GM12878 (cell line): ENCODE results near the gene USP15. TPM values are rescaled to one million over a fixed set of nuclear protein-coding genes. Genes with fewer than 3 reads are reported as not detected.

Experiments used
- ASH2L ChIP-seq: fragments of 300-600, 200-600 bp; sonication (generic); IDR thresholded peaks from 2 replicates; pipeline ENCODE4 v1.6.1; 2017; ENCODE audit warnings: low read depth, mild to moderate bottlenecking, borderline replicate concordance
- ESRRA ChIP-seq: IDR thresholded peaks from 2 replicates; pipeline ENCODE4 v1.6.1; 2012; ENCODE audit warnings: mild to moderate bottlenecking, low read length, improper control_type of control experiment
- FOXM1 ChIP-seq: IDR thresholded peaks from 2 replicates; pipeline ENCODE4 v1.6.1; 2012; ENCODE audit warnings: low read depth, mild to moderate bottlenecking, inconsistent platforms, low read length, moderate library complexity
- GATAD2B ChIP-seq: fragments of 450-650 bp; conservative IDR thresholded peaks from 2 replicates; pipeline ENCODE4 v1.6.1; 2017; ENCODE audit warnings: low read depth, mild to moderate bottlenecking, moderate library complexity
- HDAC2 ChIP-seq: fragments of 200-600 bp; sonication (generic); IDR thresholded peaks from 2 replicates; pipeline ENCODE4 v1.6.1; 2017
- JUNB ChIP-seq: IDR thresholded peaks from 2 replicates; pipeline ENCODE4 v1.6.1; 2016; ENCODE audit warnings: antibody characterized with exemption, mild to moderate bottlenecking
- MTA3 ChIP-seq: IDR thresholded peaks from 2 replicates; pipeline ENCODE4 v1.6.1; 2012; ENCODE audit warnings: low read length, inconsistent platforms, borderline replicate concordance
- MYC ChIP-seq: IDR thresholded peaks from 2 replicates; pipeline ENCODE4 v1.6.1; 2011; ENCODE audit warnings: mild to moderate bottlenecking, low read length, moderate library complexity, inconsistent platforms; ENCODE audit not compliant: insufficient read depth, insufficient replicate concordance, insufficient read length, severe bottlenecking
- NFIC ChIP-seq: IDR thresholded peaks from 2 replicates; pipeline ENCODE4 v1.6.1; 2012; ENCODE audit warnings: low read depth, mild to moderate bottlenecking, inconsistent platforms, low read length, moderate library complexity
- NFYA ChIP-seq: IDR thresholded peaks from 2 replicates; pipeline ENCODE4 v1.6.1; 2011; ENCODE audit warnings: low read depth, mild to moderate bottlenecking, low read length, improper control_type of control experiment, borderline replicate concordance
- NFYB ChIP-seq: IDR thresholded peaks from 2 replicates; pipeline ENCODE4 v1.6.1; 2011; ENCODE audit warnings: low read depth, mild to moderate bottlenecking, low read length, improper control_type of control experiment, moderate library complexity; ENCODE audit not compliant: insufficient read depth
- NR2F1 ChIP-seq: fragments of 450-650 bp; conservative IDR thresholded peaks from 2 replicates; pipeline ENCODE4 v1.6.1; 2017; ENCODE audit warnings: mild to moderate bottlenecking
- POU2F2 ChIP-seq: IDR thresholded peaks from 3 replicates; pipeline ENCODE4 v1.6.1; 2011; ENCODE audit warnings: low read depth, mild to moderate bottlenecking, low read length, borderline replicate concordance
- SMC3 ChIP-seq: IDR thresholded peaks from 2 replicates; pipeline ENCODE4 v1.6.1; 2011; ENCODE audit warnings: low read length, improper control_type of control experiment, borderline replicate concordance
- SP1 ChIP-seq: IDR thresholded peaks from one replicate; pipeline ENCODE4 v1.6.1; 2011; ENCODE audit warnings: low read depth, low read length
- STAT1 ChIP-seq: fragments of 450-650 bp; conservative IDR thresholded peaks from 2 replicates; pipeline ENCODE4 v1.6.1; 2014; ENCODE audit warnings: antibody characterized with exemption, mild to moderate bottlenecking
- STAT3 ChIP-seq: IDR thresholded peaks from 2 replicates; pipeline ENCODE4 v1.6.1; 2011; ENCODE audit warnings: low read depth, low read length, improper control_type of control experiment
- SUZ12 ChIP-seq: fragments of 200-600 bp; sonication (generic); IDR thresholded peaks from one replicate; pipeline ENCODE4 v1.6.1; 2018; ENCODE audit warnings: antibody characterized with exemption, mild to moderate bottlenecking; ENCODE audit not compliant: unreplicated experiment
- TAF1 ChIP-seq: IDR thresholded peaks from 2 replicates; pipeline ENCODE4 v1.6.1; 2011; ENCODE audit warnings: mild to moderate bottlenecking, low read depth, low read length, borderline replicate concordance
- YY1 ChIP-seq: IDR thresholded peaks from 2 replicates; pipeline ENCODE4 v1.6.1; 2011; ENCODE audit warnings: low read depth, mild to moderate bottlenecking, low read length
- ZBTB33 ChIP-seq: fragments of 450-650 bp; IDR thresholded peaks from 2 replicates; pipeline ENCODE4 v1.6.1; 2017; ENCODE audit warnings: mild to moderate bottlenecking
- ZNF24 ChIP-seq: fragments of 450-650 bp; IDR thresholded peaks from 2 replicates; pipeline ENCODE4 v1.6.1; 2017; ENCODE audit warnings: antibody characterized with exemption, mild to moderate bottlenecking
- polyA plus RNA-seq, 11 experiments: library from polyadenylated mRNA; depleted of rRNA in 4 of 11; unstranded in 6 of 11; stranded (reverse) in 5 of 11; fragments of >200 nt; fragmentation: Nextera tagmentation in 4 of 11; fragmentation: Illumina TruSeq in 1 of 11; extraction: Ambion mirVana in 4 of 11; extraction: Trizol in 1 of 11; gene quantifications; 1 replicate in 1 of 11; 2 replicates in 10 of 11; pipeline versions ENCODE4 v1.2.1 to v1.2.3, GENCODE V29; 2011 to 2016; ENCODE audit warnings: inconsistent platforms in 2 of 11, missing spikeins in 2 of 11, low read depth in 1 of 11
- total RNA-seq, 4 experiments: library from RNA; depleted of rRNA in 3 of 4; stranded (reverse); fragments of >200 nt in 3 of 4; fragmentation: Illumina TruSeq in 1 of 4; extraction: Trizol in 1 of 4; gene quantifications; 2 replicates each; pipeline versions ENCODE4 v1.2.1 to v1.2.3, GENCODE V29; 2013 to 2021
- TF ChIP-seq, protein P1 (sequence below): IDR thresholded peaks from 2 replicates; pipeline ENCODE4 v1.6.1; 2012; ENCODE audit warnings: low read depth, low read length, improper control_type of control experiment
- TF ChIP-seq, protein P2 (sequence below): fragments of 450-650 bp; IDR thresholded peaks from 2 replicates; pipeline ENCODE4 v1.6.1; 2017; ENCODE audit warnings: mild to moderate bottlenecking, moderate library complexity

Gene USP15
- total and polyA plus RNA-seq, 10 of the 15 experiments (the other 5 are each of a cell fraction or from before 2014, with no cell fraction given), result 57.6 to 101 (median 90.2) TPM

- TF ChIP-seq, protein P1, sequence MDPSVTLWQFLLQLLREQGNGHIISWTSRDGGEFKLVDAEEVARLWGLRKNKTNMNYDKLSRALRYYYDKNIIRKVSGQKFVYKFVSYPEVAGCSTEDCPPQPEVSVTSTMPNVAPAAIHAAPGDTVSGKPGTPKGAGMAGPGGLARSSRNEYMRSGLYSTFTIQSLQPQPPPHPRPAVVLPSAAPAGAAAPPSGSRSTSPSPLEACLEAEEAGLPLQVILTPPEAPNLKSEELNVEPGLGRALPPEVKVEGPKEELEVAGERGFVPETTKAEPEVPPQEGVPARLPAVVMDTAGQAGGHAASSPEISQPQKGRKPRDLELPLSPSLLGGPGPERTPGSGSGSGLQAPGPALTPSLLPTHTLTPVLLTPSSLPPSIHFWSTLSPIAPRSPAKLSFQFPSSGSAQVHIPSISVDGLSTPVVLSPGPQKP, result peak; percentile 76
- TF ChIP-seq STAT1 (peak; percentile 83), JUNB (no peak), NFIC (no peak), MTA3 (no peak), TAF1 (peak; percentile 94), GATAD2B (peak; percentile 23; the same call in 1 of the 2 replicates), ZBTB33 (no peak; the same call in 1 of the 2 replicates), POU2F2 (peak; percentile 16; the same call in 1 of the 3 replicates), SP1 (peak; percentile 92), ESRRA (no peak), STAT3 (no peak), FOXM1 (no peak; the same call in 1 of the 2 replicates), NFYB (no peak), SUZ12 (no peak), HDAC2 (no peak), YY1 (peak; percentile 99), MYC (no peak), ZNF24 (0 out of 2 replicates have a peak, but pooled peaks have one; percentile 32), NFYA (no peak), SMC3 (peak; percentile 32; the same call in 1 of the 2 replicates), ASH2L (peak; percentile 84; the same call in 1 of the 2 replicates), NR2F1 (peak; percentile 39; the same call in 1 of the 2 replicates)
- TF ChIP-seq, protein P2, sequence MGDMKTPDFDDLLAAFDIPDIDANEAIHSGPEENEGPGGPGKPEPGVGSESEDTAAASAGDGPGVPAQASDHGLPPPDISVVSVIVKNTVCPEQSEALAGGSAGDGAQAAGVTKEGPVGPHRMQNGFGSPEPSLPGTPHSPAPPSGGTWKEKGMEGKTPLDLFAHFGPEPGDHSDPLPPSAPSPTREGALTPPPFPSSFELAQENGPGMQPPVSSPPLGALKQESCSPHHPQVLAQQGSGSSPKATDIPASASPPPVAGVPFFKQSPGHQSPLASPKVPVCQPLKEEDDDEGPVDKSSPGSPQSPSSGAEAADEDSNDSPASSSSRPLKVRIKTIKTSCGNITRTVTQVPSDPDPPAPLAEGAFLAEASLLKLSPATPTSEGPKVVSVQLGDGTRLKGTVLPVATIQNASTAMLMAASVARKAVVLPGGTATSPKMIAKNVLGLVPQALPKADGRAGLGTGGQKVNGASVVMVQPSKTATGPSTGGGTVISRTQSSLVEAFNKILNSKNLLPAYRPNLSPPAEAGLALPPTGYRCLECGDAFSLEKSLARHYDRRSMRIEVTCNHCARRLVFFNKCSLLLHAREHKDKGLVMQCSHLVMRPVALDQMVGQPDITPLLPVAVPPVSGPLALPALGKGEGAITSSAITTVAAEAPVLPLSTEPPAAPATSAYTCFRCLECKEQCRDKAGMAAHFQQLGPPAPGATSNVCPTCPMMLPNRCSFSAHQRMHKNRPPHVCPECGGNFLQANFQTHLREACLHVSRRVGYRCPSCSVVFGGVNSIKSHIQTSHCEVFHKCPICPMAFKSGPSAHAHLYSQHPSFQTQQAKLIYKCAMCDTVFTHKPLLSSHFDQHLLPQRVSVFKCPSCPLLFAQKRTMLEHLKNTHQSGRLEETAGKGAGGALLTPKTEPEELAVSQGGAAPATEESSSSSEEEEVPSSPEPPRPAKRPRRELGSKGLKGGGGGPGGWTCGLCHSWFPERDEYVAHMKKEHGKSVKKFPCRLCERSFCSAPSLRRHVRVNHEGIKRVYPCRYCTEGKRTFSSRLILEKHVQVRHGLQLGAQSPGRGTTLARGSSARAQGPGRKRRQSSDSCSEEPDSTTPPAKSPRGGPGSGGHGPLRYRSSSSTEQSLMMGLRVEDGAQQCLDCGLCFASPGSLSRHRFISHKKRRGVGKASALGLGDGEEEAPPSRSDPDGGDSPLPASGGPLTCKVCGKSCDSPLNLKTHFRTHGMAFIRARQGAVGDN, result no peak
Measured at GRCh38 chr12:62259993-62260732, at the start of gene USP15 (continued).
